ENCODE measurements around the gene ANKRD34A.
"Not testable (repeated sequence)": the region's sequence is repeated elsewhere in the genome, so short reads cannot be mapped to it uniquely, and the experiment has no call there.

Gene ANKRD34A

DNA sequence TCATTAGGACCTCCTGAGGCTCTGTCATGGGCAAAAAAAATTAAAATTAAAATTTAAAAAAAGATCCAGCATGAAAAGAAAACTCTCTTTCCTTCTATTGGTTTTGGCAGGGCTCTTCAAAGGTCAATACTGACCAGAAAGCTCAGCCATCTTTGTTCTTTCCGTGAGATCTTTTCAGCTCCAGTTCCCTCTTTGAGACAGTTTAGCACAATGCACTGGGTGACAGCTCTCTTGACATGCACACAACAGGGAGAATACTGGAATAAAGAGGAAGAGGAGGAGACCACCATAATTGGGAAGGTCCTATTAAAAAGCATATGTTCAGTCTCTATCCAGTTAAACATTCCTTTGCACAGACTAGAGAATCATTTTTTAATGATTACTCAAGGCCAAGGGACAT is 12.8 kb downstream of the ANKRD34A start:
- Mint-ChIP-seq H3K9me3 (no peaks in the 10 kb centered on the region), H3K4me1 (ENCODE audit: low read depth) (peaks cover 57% of the 10 kb centered on the region), H3K27me3 (no peaks in the 10 kb centered on the region), H3K27ac (no peak overlapping the region), H3K36me3 (ENCODE audit: low read depth) (peaks cover 35% of the 10 kb centered on the region), H3K4me3 (no peak overlapping the region)

- Mint-ChIP-seq H3K4me1 (ENCODE audit: low read depth) (peaks cover 34% of the 10 kb centered on the region), H3K27me3 (no peaks in the 10 kb centered on the region), H3K4me3 (no peak overlapping the region), H3K9me3 (no peaks in the 10 kb centered on the region), H3K36me3 (ENCODE audit: low read depth) (peaks cover 38% of the 10 kb centered on the region), H3K27ac (no peak overlapping the region)
These were observed 15.2 kb downstream of the ANKRD34A start for GRCh38 chr1:145949219-145949618.

DNA sequence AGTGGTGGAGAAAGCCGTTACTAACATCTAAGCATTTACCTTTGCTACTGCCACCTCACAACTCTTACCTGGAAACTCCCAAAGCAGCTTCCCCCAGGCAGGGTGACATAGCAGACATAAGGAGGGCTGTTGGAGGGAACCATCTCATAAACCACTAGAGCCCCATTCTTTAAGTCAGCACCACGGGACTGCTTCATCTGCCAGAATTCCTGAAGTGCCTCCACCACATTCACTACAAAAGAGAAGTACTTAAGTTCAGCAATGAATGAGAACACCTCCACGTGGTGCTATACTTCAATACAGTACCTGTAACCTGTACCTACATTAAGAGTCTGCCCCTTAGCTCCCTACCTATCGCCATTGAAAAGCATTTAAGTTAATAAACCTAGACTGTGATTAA is 16.8 kb downstream of the ANKRD34A start:
- Mint-ChIP-seq H3K36me3 (ENCODE audit: low read depth) (peaks cover 49% of the 10 kb centered on the region), H3K9me3 (no peaks in the 10 kb centered on the region), H3K27ac (no peak overlapping the region)

GRCh38 chr1:145946477-145946986 is 17.8 kb downstream of the ANKRD34A start:
- peaks cover 20% of the 10 kb centered on the region for H3K4me1 Mint-ChIP-seq (ENCODE audit: low read depth)
- H3K27me3 Mint-ChIP-seq, result no peaks in the 10 kb centered on the region
- H3K9me3 Mint-ChIP-seq, result no peaks in the 10 kb centered on the region
- H3K4me3 Mint-ChIP-seq, result no peak overlapping the region
- H3K27ac Mint-ChIP-seq, result no peak overlapping the region
- peaks cover 48% of the 10 kb centered on the region for H3K36me3 Mint-ChIP-seq (ENCODE audit: low read depth)

More for the DNA sequence above, 16.8 kb downstream of the ANKRD34A start:
- H3K4me1 Mint-ChIP-seq (ENCODE audit: low read depth), result peaks cover 29% of the 10 kb centered on the region
- no peaks in the 10 kb centered on the region for H3K27me3 Mint-ChIP-seq
- no peak overlapping the region for H3K4me3 Mint-ChIP-seq

DNA sequence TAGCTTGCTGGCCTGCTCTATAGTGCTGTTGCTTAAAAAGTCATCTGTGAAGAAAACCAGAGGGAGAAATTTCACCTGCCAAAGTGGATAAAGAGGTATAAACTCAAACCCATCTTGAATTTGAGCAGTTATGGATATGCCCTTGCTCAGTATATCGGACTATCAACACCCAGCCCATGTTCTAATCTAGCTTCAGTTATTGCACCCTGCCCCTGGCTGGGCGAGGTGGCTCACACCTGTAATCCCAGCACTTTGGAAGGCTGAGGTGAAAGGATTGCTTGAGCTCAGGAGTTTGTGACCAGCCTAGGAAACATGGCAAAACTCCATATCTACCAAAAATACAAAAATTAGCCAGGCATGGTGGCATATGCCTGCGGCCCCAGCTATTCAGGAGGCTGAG is 19.8 kb downstream of the ANKRD34A start:
- peaks cover 5% of the 10 kb centered on the region for H3K4me1 Mint-ChIP-seq (ENCODE audit: low read depth)
- peak overlapping the region; percentile 45 for H3K27ac Mint-ChIP-seq
- H3K27me3 Mint-ChIP-seq, result no peaks in the 10 kb centered on the region
- no peak overlapping the region for H3K4me3 Mint-ChIP-seq
- no peaks in the 10 kb centered on the region for H3K9me3 Mint-ChIP-seq
- H3K36me3 Mint-ChIP-seq (ENCODE audit: low read depth), result peaks cover 46% of the 10 kb centered on the region

DNA sequence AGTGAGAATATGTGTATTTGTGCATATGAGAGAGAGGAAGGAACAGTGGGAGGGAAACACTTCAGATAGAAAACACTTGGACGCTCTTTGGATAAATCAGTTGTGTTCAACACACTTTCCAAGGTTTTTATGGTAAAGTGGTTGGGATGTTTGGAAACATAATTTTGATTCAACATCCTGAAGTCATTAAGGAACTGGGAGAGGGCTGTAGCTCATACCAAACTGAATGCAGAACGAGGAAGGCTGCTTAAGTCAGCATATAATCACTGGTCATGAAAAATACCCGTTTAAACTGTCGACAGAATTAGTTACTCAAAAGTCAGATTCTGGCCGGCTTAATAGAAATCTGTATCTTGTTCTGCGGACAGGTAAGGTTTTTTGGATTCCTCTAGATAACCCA is 21.5 kb downstream of the ANKRD34A start:
- Mint-ChIP-seq H3K27ac (no peak overlapping the region), H3K36me3 (ENCODE audit: low read depth) (peaks cover 42% of the 10 kb centered on the region), H3K4me3 (no peak overlapping the region), H3K9me3 (no peaks in the 10 kb centered on the region), H3K27me3 (no peaks in the 10 kb centered on the region), H3K4me1 (ENCODE audit: low read depth) (no peaks in the 10 kb centered on the region)

DNA sequence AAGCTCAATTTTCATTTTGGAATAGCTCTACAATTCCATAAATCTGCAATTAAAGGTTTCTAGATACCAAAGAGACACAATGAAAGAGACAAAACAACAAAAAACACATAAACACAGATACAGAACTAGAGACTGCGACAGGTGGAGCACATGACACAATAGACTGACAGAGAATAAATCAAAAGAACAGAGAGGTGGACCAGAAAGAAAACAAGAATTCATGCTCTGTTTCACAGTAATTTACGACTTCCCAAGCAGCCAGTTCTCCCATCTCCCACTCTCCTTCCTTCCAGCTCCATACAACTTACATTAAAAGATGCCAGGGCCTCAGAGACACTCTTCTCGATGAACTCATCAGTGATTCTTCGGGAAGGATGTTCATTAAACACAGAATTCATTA is 22.0 kb downstream of the ANKRD34A start:
- no peak overlapping the region for H3K27ac Mint-ChIP-seq
- peaks cover 46% of the 10 kb centered on the region for H3K36me3 Mint-ChIP-seq (ENCODE audit: low read depth)
- no peaks in the 10 kb centered on the region for H3K27me3 Mint-ChIP-seq
- H3K4me3 Mint-ChIP-seq, result no peak overlapping the region
- H3K4me1 Mint-ChIP-seq (ENCODE audit: low read depth), result no peaks in the 10 kb centered on the region
- H3K9me3 Mint-ChIP-seq, result no peaks in the 10 kb centered on the region

- H3K4me1 Mint-ChIP-seq (ENCODE audit: low read depth), result peaks cover 15% of the 10 kb centered on the region
- no peaks in the 10 kb centered on the region for H3K27me3 Mint-ChIP-seq
- H3K4me3 Mint-ChIP-seq, result no peak overlapping the region
- no peak overlapping the region for H3K27ac Mint-ChIP-seq
- H3K9me3 Mint-ChIP-seq, result no peaks in the 10 kb centered on the region
- peaks cover 47% of the 10 kb centered on the region for H3K36me3 Mint-ChIP-seq (ENCODE audit: low read depth)
These were observed 26.9 kb downstream of the ANKRD34A start for GRCh38 chr1:145937436-145937835.

DNA sequence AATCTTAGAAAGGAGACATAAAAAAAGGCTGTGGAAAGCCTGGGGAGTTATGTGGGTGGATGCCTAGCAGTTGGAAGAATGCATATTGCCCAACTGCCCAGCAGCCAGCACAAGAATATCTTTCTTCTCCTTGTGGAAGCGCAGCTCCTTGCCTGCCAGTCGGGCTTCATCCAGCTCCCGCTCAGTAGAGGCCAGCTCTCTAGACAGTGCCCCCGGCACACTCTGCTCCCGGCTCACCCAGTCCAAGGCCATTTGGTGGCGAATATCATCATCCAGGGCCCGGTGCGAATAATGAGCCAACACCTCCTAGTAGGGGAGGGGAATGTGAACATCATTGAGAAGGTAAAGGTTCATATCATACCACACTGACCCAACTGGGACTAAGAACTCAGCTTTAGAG is 28.1 kb downstream of the ANKRD34A start:
- Mint-ChIP-seq H3K9me3 (no peaks in the 10 kb centered on the region), H3K27me3 (no peaks in the 10 kb centered on the region), H3K4me3 (no peak overlapping the region), H3K27ac (no peak overlapping the region), H3K4me1 (ENCODE audit: low read depth) (peaks cover 24% of the 10 kb centered on the region), H3K36me3 (ENCODE audit: low read depth) (peaks cover 44% of the 10 kb centered on the region)

GRCh38 chr1:145935708-145936107 is 28.7 kb downstream of the ANKRD34A start:
- H3K9me3 Mint-ChIP-seq, result no peaks in the 10 kb centered on the region
- peaks cover 24% of the 10 kb centered on the region for H3K4me1 Mint-ChIP-seq (ENCODE audit: low read depth)
- H3K27ac Mint-ChIP-seq, result no peak overlapping the region
- no peak overlapping the region for H3K4me3 Mint-ChIP-seq
- H3K27me3 Mint-ChIP-seq, result no peaks in the 10 kb centered on the region
- H3K36me3 Mint-ChIP-seq (ENCODE audit: low read depth), result peaks cover 46% of the 10 kb centered on the region

DNA sequence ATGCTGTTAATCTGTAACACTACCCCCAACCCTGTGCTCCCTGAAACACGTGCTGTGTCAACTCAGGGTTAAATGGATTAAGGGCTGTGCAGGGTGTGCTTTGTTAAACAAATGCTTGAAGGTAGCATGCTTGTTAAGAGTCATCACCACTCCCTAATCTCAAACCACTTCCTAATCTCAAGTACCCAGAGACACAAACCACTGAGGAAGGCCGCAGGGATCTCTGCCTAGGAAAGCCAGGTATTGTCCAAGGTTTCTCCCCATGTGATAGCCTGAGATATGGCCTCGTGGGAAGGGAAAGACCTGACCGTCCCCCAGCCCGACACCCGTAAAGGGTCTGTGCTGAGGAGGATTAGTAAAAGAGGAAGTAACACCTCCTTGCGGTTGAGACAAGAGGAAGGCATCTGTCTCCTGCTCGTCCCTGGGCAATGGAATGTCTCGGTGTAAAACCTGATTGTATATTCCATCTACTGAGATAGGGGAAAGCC is 31.8 kb downstream of the ANKRD34A start:
- H3K36me3 Mint-ChIP-seq (ENCODE audit: low read depth), result peaks cover 45% of the 10 kb centered on the region
- H3K4me1 Mint-ChIP-seq (ENCODE audit: low read depth), result peaks cover 32% of the 10 kb centered on the region
- H3K27ac Mint-ChIP-seq, result peak overlapping the region; percentile 84

GRCh38 chr1:145927916-145928643 is 36.3 kb downstream of the ANKRD34A start:
- H3K4me3 Mint-ChIP-seq, result no peak overlapping the region
- H3K27ac Mint-ChIP-seq, result no peak overlapping the region
- H3K27me3 Mint-ChIP-seq, result no peaks in the 10 kb centered on the region
- peaks cover 29% of the 10 kb centered on the region for H3K4me1 Mint-ChIP-seq (ENCODE audit: low read depth)
- peaks cover 22% of the 10 kb centered on the region for H3K36me3 Mint-ChIP-seq (ENCODE audit: low read depth)
- no peaks in the 10 kb centered on the region for H3K9me3 Mint-ChIP-seq

More for the DNA sequence above, 31.8 kb downstream of the ANKRD34A start:
- H3K9me3 Mint-ChIP-seq, H3K27me3 Mint-ChIP-seq: not testable (repeated sequence)
- peak overlapping the region; percentile 54 for H3K4me3 Mint-ChIP-seq

GRCh38 chr1:145927063-145927886 is 37.1 kb downstream of the ANKRD34A start, which contains the start of gene RBM8A:
Gene RBM8A, minus strand, starts transcription at chr1:145927484. Its CDS starts 58 bp downstream, at chr1:145927426.
- Mint-ChIP-seq H3K4me3 (no peak within 1 kb of the TSS), H3K27me3 (no peaks in the 10 kb centered on the region), H3K27ac (no peak within 1 kb of the TSS), H3K9me3 (no peaks in the 10 kb centered on the region), H3K36me3 (ENCODE audit: low read depth) (peaks cover 27% of the 10 kb centered on the region), H3K4me1 (ENCODE audit: low read depth) (peaks cover 22% of the 10 kb centered on the region)

DNA sequence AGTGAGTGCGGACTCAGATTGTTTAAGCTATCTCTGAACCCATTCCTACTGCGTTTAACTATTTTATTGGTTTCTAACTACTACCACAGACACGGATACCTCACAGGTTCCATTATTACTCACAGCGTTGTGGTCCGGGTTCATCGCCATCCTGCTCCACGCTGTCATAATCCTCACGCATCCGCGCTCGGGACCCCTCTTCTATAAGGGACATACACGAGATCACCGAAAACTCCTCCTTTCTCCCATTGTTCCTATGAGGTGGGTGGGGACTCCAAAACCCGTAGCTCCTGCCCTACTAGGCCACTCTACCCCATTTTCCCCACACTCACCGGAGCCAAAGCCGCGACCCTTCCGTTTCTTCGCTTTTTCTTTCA is 37.7 kb downstream of the ANKRD34A start:
- Mint-ChIP-seq H3K27ac (no peak overlapping the region), H3K4me1 (ENCODE audit: low read depth) (peaks cover 17% of the 10 kb centered on the region), H3K9me3 (no peaks in the 10 kb centered on the region), H3K36me3 (ENCODE audit: low read depth) (peaks cover 25% of the 10 kb centered on the region), H3K4me3 (no peak overlapping the region), H3K27me3 (no peaks in the 10 kb centered on the region)

DNA sequence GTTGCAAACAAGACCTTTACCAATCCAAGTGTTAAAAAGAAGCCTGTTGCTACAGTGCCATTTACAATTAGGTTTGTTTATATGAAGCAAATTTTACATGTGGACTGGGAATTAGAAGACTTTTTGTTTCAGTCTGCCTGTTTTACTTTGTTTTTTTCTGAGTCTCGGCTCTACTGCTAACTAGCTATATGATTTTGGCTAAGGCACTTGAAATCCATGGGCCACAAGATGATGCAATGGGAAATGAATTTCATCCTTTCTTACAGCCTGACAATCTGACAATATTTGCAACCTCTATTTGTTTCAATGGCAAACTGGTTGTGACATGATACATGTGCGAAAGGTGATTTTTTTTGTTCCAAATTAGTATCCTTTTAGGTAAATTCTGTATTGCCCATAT is 42.1 kb downstream of the ANKRD34A start:
- peak overlapping the region; percentile 21 for H3K27ac Mint-ChIP-seq
- H3K36me3 Mint-ChIP-seq (ENCODE audit: low read depth), result peaks cover 21% of the 10 kb centered on the region

More for the DNA sequence above, 42.1 kb downstream of the ANKRD34A start:
- Mint-ChIP-seq H3K27me3 (no peaks in the 10 kb centered on the region), H3K9me3 (no peaks in the 10 kb centered on the region), H3K4me3 (no peak overlapping the region), H3K4me1 (ENCODE audit: low read depth) (peaks cover 39% of the 10 kb centered on the region)
